Activated CD8-positive, alpha-beta memory T cell treated with anti-CD3 and anti-CD28 coated beads for 24 hours (primary cell): ENCODE results near the gene NBPF6.
"Not testable (repeated sequence)": the region's sequence is repeated elsewhere in the genome, so short reads cannot be mapped to it uniquely, and the experiment has no call there.

Experiments used
- DNase-seq: peaks from one replicate; pipeline ENCODE4 v3.0.0-alpha.2; 2020

Gene NBPF6, protein sequence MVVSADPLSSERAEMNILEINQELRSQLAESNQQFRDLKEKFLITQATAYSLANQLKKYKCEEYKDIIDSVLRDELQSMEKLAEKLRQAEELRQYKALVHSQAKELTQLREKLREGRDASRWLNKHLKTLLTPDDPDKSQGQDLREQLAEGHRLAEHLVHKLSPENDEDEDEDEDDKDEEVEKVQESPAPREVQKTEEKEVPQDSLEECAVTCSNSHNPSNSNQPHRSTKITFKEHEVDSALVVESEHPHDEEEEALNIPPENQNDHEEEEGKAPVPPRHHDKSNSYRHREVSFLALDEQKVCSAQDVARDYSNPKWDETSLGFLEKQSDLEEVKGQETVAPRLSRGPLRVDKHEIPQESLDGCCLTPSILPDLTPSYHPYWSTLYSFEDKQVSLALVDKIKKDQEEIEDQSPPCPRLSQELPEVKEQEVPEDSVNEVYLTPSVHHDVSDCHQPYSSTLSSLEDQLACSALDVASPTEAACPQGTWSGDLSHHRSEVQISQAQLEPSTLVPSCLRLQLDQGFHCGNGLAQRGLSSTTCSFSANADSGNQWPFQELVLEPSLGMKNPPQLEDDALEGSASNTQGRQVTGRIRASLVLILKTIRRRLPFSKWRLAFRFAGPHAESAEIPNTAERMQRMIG

DNA sequence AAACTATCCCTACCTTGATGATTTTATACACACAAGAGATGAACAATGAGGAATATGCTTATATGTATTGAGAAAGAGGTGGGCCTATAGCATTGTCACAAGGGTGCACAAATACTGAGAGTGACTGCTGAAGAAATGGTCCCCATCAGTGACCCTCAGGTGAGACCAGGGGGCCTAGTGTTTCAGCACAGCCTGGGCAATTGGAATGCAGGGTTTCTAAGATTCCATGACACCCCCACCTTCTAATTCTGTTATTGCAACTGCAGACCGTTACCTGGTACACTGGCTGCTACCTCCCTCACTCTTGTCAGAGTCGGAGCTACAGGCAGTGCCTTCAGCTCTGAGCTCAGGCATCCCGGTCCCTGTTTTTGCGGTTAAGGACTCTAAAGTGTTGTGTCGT, at the start of gene NBPF6:
TSS of gene NBPF6 (plus strand) at position 301 of the 400 bp plus-strand sequence. CDS start 259 bp downstream, outside the sequence.
- DNase-seq, result not testable (repeated sequence)

DNA sequence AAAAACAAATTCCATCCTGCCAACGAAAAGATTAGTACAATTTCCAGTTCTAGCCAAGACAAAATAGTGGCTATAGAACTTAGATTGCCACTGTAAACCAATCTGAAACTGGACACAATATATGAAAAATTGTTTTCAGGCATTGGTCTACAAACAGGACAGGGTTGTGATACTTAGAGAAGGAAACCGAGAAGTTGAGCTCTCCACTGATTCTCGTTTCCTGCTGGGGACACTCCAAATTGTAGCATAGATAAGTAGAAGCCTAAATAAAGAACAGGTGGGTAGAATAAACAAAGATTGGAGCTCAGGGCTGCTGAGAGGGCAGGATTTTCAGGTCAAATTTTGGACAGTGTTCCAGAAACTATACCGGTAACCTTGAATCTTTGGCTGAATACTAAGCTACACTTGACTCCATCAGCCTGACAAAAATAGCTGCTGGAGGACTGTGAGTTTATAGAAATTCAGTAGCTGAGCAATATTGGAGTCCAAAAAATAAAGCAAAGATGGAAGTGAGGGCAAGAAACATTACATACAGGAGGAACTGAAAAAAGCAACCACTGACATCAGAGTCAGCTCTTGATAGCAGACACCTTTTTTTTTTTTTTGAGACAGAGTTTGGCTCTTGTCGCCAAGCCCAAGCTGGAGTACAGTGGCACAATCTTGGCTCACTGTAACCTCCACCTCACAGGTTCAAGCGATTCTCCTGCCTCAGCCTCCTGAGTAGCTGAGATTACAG, 38.9 kb upstream of the NBPF6 start:
- not testable (repeated sequence) for DNase-seq

DNA sequence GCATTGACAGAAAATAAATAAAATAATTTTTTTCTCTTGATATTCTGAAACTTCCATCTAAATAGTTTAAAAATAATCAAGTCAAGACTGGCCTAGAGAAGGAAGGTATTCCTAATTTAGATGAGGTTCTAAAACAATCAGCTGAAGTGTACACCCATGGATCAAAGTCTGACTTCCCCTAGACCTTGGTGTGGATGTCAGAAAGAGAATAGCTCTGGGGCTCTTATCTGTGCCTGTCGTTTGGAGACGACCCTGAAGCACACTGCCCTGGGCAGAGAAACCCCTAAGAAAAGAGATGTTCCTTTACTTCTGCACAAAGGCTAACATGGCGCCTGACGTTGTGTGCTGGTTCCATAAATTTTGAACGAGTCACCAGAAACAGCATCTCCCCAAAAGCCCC, 30.0 kb upstream of the NBPF6 start:
- not testable (repeated sequence) for DNase-seq

DNA sequence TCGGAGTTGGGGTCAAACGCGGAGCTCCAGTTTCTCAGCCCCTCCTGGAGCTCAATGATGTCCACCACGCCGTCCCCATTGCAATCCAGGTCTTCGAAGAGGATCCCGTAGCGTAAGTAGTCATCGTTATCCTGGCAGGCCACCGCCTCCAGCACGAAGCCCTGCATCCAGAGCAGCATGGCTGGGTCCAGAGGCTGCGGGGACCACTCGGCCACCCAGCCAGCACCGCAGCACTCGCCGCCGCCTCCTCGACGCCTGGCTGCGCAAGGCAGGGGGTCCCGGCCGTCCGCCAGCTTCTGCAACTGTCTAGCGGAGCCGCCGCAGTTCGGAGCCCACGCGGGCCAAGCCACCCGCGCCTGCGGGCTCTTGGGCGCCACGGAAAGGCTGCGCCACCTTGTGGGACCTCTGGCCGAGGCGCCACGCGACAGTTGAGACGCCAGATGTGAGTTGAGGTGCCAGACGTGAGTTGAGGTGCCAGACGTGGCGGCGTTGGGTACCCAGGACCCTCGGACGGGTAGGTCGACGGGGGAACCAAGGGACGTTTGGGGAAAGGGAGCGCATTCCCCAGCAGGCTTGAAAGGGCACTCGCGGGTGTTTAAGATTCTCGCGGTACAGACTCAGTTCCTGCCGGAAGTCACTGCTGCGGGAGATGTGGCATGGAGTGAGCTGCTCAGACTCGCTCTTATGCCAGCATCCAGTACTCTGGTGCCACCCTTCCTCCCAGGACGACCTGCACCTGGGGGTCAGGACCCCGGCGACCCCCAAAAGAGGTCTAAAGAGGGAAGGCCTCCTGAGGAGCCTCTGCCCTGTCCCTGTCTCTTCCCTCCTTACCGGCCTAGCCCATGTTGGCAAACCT, 28.9 kb upstream of the NBPF6 start:
- not testable (repeated sequence) for DNase-seq

DNA sequence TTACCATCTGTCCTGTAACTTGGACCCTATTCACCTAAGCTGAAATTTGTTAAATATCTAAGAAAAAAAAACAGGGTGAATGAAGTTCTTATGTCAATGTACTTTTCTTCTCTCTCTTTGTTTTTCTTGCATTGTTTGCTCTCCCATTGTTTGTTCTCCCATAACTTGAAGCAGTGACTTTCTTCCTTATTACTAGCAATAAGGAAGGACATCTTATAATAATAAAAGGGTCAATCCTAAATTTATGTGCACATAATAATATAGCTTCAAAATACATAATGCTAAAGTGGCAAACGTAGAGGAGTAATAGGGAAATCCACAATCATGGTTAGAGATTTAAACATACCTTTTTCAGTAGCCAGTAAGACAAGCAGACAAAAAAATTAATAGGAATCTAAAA, 23.3 kb upstream of the NBPF6 start:
- not testable (repeated sequence) for DNase-seq

DNA sequence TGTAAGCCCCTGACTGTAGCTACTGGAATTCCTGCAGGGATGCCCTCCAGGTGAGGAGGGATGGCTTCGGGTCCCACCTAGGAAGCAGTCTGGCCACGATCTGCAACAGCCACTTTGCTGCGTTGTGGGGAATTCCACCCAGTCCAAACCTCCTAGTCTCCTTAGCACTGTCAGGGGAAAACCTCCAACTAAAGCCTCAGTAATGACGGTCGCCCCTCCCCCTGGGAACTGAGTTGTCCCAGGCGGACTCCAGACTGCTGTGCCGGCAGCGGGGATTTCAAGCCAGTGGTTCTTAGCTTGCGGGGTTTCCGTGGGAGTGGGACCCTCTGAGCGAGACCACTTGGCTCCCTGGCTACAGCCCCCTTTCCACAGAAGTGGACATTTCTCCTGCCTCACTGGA, 18.1 kb upstream of the NBPF6 start:
- DNase-seq, result not testable (repeated sequence)

DNA sequence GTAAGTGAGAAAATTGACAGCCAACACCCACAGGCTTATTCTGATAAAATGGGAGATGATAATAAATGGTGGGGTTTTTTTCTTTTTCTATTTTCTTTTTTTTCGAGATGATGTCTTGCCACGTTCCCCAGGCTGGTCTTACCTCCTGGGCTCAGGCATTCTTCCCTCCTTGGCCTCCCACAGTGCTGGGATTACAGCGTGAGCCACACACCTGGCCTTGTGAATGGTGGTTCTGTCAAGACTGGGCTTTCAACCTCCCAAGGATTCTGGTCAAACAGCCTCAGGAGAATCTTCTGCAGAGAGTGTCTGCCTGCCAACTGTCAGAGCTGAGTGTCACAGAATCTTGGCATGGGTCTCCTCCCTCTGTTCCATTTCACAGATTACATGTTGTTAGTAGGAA, 16.7 kb upstream of the NBPF6 start:
- DNase-seq, result not testable (repeated sequence)

DNA sequence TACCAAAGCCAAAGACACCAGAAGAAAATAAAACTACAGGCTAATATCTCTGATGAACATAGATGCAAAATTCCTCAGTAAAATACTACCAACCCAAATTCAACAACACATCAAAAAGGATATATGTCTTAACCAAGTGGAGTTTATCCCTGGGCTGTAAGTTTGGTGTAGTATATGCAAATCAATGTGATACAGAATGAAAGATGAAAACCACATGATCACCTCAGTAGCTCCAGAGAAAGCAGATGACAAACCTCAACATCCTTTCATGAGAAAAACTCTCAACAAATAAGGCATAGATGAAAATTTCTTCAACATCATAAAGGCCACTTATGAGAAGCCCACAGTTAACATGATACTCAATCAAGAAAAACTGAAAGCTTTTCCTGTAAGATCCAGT, 11.6 kb upstream of the NBPF6 start:
- DNase-seq, result not testable (repeated sequence)

DNA sequence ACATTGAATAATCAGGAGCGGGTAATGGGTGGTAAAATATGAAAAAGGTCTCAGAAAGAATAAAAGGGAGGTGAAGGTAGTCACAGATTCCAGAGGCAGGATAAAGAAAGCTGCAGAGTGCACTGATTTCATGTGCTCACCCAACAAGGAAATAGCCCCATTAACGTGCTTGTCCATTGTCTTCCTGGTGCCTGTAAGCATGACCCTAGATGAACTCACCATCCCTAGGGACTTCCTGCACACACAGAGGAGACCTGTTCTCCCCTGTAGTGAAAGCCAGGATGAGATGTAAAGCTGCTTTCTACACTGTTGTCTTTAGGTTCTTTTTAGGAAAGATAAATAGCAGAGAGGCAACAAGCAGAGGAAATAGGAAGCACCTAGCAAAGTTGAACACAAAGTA, 4.4 kb downstream of the NBPF6 start:
- not testable (repeated sequence) for DNase-seq

DNA sequence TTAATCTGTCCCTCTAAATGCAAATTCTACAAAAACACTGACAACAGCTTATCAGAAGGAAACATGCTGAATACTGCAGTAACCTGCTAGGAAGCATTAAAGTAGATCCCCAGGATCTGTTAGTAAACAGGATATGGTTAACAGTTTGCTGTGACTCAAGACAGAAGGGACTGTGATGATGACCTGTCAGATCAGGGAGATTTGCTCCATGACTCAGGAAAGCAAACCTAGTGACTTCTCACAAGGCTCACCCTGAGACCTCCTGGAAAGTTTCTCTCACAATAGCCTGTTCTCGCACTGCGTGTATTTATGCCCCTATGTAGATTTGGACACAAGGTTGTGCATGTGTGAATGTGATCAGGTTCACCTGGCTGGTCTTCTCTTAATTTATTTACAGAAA, 8.5 kb downstream of the NBPF6 start:
- not testable (repeated sequence) for DNase-seq

DNA sequence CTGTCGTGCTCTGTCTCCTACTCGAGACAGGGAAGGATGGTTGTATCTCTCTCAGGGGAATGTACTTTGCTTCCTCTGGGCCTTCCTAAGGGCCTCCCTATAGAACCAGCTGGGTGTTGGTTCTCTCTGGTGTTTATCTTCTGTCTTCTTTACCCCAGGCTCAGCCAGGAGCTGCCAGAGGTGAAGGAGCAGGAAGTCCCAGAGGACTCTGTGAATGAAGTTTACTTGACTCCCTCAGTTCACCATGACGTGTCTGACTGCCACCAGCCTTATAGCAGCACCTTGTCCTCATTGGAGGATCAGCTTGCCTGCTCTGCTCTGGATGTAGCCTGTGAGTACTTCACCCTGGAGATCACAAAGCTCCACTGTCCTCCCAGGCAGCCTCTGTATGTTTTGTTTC, 11.6 kb downstream of the NBPF6 start:
- not testable (repeated sequence) for DNase-seq

DNA sequence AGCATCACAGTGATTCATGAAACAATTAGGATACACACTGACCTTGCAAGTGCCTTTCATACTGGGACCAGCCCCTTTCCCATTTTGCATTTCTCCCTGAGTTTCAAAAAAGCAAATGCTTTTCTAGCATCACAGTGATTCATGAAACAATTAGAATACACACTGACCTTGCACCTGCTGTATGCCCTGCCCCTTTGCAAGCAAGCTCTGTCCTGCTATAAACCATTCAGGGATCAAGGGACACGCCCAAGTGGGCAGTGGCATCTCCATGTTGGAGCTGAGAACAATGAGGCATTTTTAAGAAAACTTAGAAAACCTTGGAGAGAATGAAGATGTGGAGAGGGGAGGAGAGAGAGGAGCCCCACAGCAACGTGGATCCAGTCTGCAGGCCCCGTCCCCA, 13.8 kb downstream of the NBPF6 start:
- DNase-seq, result not testable (repeated sequence)

DNA sequence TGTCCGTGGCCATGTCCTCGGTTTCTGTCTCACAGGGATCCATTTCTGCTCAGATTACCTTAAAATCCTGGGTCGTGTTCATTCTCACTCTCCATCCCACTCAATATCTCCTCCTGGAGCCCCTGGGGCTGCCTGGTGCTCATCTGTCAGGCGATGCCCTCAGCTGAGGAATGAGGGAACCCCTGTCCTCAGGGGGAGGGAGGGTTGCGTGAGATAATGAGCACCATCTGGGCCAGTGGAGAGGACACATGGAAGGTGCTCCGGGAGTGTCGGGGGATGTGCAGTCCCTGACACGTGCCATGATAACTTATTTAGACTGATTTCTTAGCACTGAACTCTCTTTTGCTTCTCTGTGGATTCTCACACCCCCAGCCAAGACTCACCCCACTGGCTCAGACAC, 16.0 kb downstream of the NBPF6 start:
- DNase-seq, result not testable (repeated sequence)

DNA sequence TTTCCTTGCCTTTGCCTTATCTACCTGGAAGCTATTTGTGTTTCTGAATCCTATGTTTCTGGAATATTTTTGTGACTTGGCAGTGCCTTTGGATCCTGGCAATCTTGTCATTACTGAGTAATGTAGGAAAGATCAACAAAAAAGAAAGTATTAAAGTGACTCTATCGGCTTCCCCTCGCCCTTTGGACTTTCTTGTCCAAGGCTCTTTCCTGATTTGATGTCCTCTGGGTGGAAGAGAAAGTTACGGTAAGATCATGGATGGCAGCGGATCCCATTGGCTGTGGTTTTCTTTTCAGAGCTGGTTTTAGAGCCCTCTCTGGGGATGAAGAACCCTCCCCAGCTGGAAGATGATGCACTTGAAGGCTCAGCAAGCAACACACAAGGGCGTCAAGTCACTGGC, 17.0 kb downstream of the NBPF6 start:
- DNase-seq, result not testable (repeated sequence)

DNA sequence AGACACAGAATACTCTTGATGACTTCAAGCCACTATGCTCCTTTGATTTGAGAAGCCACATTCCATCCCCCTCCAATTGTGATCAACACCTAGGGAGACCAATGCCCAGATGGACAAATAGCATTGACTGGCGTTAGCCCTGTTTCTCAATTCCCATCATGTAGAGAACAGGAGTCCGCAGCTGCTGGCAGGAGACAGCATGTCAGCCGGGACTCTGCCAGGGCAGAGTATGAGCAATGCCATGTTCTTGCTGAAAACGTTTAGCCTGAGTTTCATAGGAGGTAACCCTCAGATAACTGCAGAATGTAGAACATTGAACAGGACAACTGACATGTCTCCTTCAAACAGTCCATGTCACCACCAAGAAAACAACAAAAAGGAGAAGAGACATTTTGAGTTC, 20.6 kb downstream of the NBPF6 start:
- DNase-seq, result not testable (repeated sequence)

DNA sequence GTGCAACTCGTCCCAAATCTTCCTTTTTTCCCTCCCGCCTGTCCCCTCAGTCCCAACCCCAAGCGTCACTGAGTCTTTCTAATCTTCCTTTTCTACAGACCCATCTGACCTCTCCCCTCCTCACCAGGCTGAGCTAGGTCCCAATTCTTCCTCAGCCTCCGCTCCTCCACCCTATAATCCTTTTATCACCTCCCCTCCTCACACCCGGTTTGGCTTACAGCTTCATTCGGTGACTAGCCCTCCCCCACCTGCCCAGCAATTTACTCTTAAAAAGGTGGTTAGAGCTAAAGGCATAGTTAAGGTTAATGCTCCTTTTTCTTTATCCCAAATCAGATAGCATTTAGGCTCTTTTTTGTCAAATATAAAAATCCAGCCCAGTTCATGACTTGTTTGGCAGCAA, 24.4 kb downstream of the NBPF6 start:
- DNase-seq, result not testable (repeated sequence)

DNA sequence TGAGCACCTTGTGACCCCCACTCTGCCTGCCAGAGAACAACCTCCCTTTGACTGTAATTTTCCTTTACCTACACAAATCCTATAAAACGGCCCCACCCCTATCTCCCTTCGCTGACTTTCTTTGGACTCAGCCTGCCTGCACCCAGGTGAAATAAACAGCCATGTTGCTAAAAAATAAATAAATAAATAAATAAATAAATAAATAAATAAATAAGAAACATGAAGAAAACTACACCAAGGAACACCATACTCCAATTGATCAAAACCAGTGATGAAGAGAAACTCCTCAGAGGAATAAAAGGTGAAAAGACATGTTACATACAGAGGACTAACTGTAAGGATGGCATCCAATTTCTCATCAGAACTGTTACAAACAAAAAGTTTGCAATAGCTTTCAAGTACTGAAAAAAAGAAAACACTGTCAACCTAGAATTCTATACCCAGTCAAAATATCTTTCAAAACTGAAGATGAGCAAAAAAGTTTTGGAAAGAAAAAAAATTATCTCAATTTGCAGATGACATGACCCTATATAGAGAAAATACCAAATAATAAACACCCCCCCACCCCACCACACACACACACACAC, 28.4 kb downstream of the NBPF6 start:
- DNase-seq, result no peak

DNA sequence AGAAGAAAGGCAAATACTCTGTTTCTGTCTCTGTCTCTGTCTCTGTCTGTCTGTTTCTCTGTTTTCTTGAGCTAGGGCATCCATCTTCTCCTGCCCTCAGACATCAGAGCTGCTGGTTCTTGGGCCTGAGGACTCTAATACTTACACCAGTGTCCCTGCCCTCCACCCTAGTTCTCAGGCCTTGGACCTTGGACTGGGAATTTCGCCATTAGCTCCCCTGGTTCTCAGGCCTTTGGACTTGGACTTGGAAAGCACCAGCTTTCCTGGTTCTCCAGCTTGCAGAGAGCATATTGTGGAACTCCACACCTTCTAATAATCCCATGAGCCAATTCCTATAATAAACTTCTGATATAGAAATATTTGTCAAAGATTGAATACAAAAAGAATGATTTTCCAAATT, 32.6 kb downstream of the NBPF6 start:
- no peak for DNase-seq

DNA sequence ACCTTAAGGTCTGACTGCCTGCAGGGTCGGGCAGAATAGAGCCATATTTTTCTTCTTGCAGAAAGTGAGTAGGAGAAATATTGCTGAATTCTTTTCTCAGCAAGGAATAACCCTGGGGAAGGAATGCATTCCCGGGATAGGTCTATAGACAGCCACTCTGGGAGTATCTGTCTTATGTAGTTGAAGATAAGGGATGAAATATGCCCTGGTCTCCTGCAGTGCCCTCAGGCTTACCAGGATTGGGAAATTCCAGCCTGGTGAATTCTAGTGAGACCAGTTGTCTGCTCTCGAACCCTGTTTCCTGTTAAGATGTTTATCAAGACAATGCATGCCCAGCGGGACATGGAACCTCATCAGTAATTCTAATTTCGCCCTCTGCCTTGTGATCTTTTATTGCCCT, 35.8 kb downstream of the NBPF6 start:
- DNase-seq, result not testable (repeated sequence)

DNA sequence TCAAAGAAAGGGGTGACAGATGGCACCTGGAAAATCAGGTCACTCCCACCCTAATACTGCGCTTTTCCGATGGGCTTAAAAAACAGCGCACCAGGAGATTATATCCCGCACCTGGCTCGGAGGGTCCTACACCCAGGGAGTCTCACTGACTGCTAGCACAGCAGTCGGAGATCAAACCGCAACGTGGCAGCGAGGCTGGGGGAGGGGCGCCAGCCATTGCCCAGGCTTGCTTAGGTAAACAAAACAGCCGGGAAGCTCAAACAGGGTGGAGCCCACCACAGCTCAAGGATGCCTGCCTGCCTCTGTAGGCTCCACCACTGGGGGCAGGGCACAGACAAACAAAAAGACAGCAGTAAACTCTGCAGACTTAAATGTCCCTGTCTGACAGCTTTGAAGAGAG, 36.6 kb downstream of the NBPF6 start:
- not testable (repeated sequence) for DNase-seq

DNA sequence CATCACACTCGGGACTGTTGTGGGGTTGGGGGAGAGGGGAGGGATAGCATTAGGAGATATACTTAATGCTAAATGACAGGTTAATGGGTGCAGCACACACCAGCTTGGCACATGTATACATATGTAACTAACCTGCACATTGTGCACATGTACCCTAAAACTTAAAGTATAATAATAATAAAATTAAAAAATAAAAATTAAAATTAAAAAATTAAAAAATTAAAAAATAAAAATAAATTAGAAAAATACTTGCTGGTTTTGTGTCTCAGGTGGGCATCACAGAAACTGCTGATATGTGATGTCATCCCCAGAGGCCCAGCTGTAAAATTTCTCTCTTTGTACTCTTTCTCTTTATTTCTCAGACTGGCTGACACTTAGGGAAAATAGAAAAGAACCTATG, 44.9 kb downstream of the NBPF6 start:
- not testable (repeated sequence) for DNase-seq

DNA sequence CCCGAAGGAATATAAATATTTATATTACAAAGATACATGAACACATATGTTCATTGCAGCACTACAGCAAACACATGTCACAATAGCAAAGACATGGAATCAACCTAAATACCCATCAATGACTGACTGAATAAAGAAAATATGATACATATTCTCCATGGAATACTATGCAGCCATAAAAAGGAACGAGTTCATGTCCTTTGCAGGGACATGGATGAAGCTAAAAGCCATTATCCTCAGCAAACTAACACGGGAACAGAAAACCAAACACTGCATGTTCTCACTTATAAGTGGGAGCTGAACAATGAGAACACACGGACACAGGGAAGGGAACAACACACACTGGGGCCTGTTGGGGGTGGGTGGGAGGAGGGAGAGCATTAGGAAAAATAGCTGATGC, 46.7 kb downstream of the NBPF6 start:
- DNase-seq, result not testable (repeated sequence)
